ENCODE data around the gene ZNF573.

DNA sequence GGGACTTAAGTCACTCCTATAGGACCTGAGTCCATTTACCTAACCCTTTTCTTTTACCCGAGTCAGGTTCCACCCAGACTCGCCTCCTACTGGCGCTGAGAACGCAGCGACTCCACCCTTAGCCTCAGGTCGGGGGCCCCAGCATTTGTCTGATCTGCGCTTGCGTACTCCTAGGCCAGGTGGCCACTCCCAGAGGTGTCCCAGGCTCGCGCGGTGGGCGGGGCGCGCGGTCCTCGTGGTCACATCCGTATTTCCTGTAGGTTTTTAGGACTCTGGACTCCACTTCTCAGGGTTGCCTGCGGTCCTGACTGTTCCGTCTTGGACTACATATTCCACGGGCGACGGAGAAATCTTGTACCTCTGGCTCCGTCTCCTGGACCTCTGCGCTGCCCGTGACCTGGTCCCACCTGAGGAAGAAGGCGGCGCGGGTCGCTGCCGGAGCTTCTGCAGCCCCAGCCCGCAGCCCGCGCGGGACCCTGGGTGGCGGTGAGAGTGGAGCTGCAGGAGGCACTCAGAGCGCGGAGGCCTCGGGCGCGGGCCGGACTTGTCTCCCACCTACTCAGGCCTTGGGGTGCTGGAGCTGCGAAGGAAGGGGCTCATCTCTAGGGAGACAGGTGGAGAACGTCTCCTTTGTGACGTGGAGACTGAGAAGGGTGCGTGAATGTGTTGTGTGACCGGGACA lies 11.0 kb upstream of the ZNF573 start:
- no peak for TF ChIP-seq CTCF (IDR thresholded peaks at IDR 0.05)
- TF ChIP-seq POLR2A (IDR thresholded peaks at IDR 0.05) = no peak
- TF ChIP-seq POLR2AphosphoS5 (IDR thresholded peaks at IDR 0.05) = no peak

Measured in sigmoid colon (tissue), 4 donors.